A673 (cell line): Measurements from ENCODE around the gene CD74. TPM values are rescaled to one million over a fixed set of nuclear protein-coding genes. Genes with fewer than 3 reads are reported as not detected.

Source experiments
- BruUV-seq: library from RNA; stranded (reverse); fragments of 400-500 nt; replicated peaks from 2 replicates; lab custom pipeline; 2021; lab: Mats Ljungman, UMichigan
- CTCF ChIA-PET: fragments of 300-600 bp; sonication (Branson Sonifier 250); formaldehyde crosslinking; loops from one replicate; lab custom pipeline; 2022; ENCODE audit warnings: antibody characterized with exemption; lab: Charles Lee
- POLR2A ChIA-PET: fragments of 300-600 bp; sonication (Branson Sonifier 250); formaldehyde crosslinking; loops from one replicate; lab custom pipeline; 2022; ENCODE audit warnings: antibody characterized with exemption; ENCODE audit not compliant: low non-redundant PET; lab: Charles Lee
- DNase-seq: peaks from one replicate; pipeline ENCODE4 v3.0.0-alpha.2; 2015; ENCODE audit warnings: low spot score
- H3K27ac ChIP-seq: fragments of 200-600 bp; sonication (generic); 2 replicates; pipeline ENCODE4 v1.5.1; 2016; ENCODE audit warnings: mixed run types, low read depth, mild to moderate bottlenecking, mixed read lengths, antibody characterized with exemption, low read length; ENCODE audit not compliant: poor library complexity, severe bottlenecking
- H3K27me3 ChIP-seq: fragments of 200-600 bp; sonication (generic); replicated peaks from 2 replicates; pipeline ENCODE4 v1.6.1; 2017; ENCODE audit warnings: mixed run types, low read depth, mild to moderate bottlenecking, mixed read lengths, antibody characterized with exemption, low read length; ENCODE audit not compliant: insufficient read depth, poor library complexity
- H3K36me3 ChIP-seq: fragments of 200-600 bp; sonication (generic); 2 replicates; pipeline ENCODE4 v1.6.1; 2016; ENCODE audit warnings: mixed run types, mild to moderate bottlenecking, mixed read lengths, antibody characterized with exemption, low read length; ENCODE audit not compliant: insufficient read depth, poor library complexity, severe bottlenecking
- H3K4me1 ChIP-seq: fragments of 200-600 bp; sonication (generic); 2 replicates; pipeline ENCODE4 v1.6.1; 2017; ENCODE audit warnings: mixed run types, mild to moderate bottlenecking, mixed read lengths, antibody characterized with exemption, low read length; ENCODE audit not compliant: insufficient read depth, poor library complexity, severe bottlenecking
- H3K4me3 ChIP-seq: fragments of 200-600 bp; sonication (generic); 2 replicates; pipeline ENCODE4 v1.5.1; 2016; ENCODE audit warnings: low read depth, mixed run types, mild to moderate bottlenecking, mixed read lengths, low read length; ENCODE audit not compliant: poor library complexity, severe bottlenecking
- H3K9me3 ChIP-seq: fragments of 200-600 bp; sonication (generic); 2 replicates; pipeline ENCODE4 v1.6.1; 2016; ENCODE audit warnings: mixed run types, low read depth, mild to moderate bottlenecking, mixed read lengths, antibody characterized with exemption, low read length; ENCODE audit not compliant: poor library complexity, severe bottlenecking
- EZH2 ChIP-seq: fragments of 200-600 bp; sonication (generic); IDR thresholded peaks from 2 replicates; pipeline ENCODE4 v1.6.1; 2017; ENCODE audit warnings: borderline replicate concordance, low read depth, mild to moderate bottlenecking, mixed read lengths, antibody characterized with exemption, low read length; ENCODE audit not compliant: poor library complexity, severe bottlenecking
- intact Hi-C: fragments of 100-400 bp; cut with micrococcal nuclease; formaldehyde crosslinking; loops from one replicate; pipeline ENCODE4 v1.10.0; 2022; ENCODE audit not compliant: unreplicated experiment
- total RNA-seq: library from RNA; stranded (reverse); gene quantifications from 2 replicates; pipeline ENCODE4 v1.2.3, GENCODE V29; 2021
- TF ChIP-seq, protein P1 (sequence below): fragments of 300-800, 200-600 bp; sonication (generic); conservative IDR thresholded peaks from 2 replicates; pipeline ENCODE4 v1.5.1; 2017; ENCODE audit warnings: low read depth, mild to moderate bottlenecking, antibody characterized with exemption, low read length, moderate library complexity, mixed read lengths

The CD74 gene
- total RNA-seq, 1 experiment from 2014 or later, result not detected

DNA sequence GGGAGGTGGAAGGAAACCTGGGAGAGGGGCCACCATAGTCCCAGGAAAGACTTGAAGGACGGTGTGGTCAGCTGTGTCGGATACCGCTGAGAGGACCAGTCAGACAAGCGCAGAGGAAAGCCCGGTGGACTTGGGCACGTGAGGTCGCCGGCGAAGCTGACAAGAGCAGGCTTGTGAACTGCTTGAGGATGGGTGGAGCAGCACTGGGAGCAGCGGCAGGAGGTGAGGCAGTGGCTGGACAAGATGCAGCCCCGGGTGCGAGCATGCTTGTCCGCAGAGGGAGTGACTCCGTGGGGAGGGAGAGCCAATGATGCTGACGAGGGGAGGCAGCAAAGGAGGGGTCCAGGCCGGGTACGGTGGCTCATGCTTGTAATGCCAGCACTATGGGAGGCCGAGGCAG, 18.3 kb upstream of the CD74 start:
- H3K9me3 ChIP-seq, result no peaks in the 10 kb centered on the region
- no peaks in the 10 kb centered on the region for H3K27me3 ChIP-seq
- intact Hi-C loops, result loop anchor here (10.0 kb wide), 1 partner anchor 266 kb away; the partner anchor contains the start of gene CDX1
- no peak overlapping the region for H3K27ac ChIP-seq
- H3K36me3 ChIP-seq, result no peaks in the 10 kb centered on the region
- no peak overlapping the region for H3K4me3 ChIP-seq
- ChIA-PET CTCF (no interaction called here), POLR2A (interaction anchor here (0.6 kb wide), 1 partner anchor 180 kb away, joined by 6 read pairs; no protein-coding TSS in a partner anchor)
- no peak for DNase-seq
- TF ChIP-seq, protein P1, sequence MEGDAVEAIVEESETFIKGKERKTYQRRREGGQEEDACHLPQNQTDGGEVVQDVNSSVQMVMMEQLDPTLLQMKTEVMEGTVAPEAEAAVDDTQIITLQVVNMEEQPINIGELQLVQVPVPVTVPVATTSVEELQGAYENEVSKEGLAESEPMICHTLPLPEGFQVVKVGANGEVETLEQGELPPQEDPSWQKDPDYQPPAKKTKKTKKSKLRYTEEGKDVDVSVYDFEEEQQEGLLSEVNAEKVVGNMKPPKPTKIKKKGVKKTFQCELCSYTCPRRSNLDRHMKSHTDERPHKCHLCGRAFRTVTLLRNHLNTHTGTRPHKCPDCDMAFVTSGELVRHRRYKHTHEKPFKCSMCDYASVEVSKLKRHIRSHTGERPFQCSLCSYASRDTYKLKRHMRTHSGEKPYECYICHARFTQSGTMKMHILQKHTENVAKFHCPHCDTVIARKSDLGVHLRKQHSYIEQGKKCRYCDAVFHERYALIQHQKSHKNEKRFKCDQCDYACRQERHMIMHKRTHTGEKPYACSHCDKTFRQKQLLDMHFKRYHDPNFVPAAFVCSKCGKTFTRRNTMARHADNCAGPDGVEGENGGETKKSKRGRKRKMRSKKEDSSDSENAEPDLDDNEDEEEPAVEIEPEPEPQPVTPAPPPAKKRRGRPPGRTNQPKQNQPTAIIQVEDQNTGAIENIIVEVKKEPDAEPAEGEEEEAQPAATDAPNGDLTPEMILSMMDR, result no peak
- TF ChIP-seq EZH2, result no peak
- H3K4me1 ChIP-seq, result no peaks in the 10 kb centered on the region
- no TSS peak for BruUV-seq

DNA sequence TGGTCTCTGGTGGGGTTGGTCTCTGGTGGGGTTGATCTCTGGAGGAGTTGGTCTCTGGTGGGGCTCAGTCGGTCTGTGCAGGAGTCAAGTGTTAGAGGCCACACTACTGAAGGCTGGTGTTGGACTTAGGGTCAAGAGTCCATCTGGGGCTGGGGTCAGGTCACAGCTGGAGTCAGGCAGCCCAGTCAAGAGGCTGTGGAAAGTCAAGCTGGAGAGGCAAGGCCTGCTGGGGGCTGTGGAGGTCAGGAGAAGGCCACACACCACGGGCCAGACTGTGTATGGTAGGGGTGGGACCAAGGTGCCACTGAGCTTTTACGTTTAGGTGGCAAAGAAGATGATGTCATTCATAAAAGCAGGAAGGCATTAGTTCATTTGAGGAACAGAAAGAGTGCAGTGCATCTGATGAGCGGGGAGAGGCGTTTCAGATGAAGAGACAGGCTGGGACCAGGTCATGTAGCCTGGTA, 16.7 kb upstream of the CD74 start:
- intact Hi-C loops, result no loop called here
- no peaks in the 10 kb centered on the region for H3K4me1 ChIP-seq
- DNase-seq, result no peak
- H3K36me3 ChIP-seq, result no peaks in the 10 kb centered on the region
- no peak overlapping the region for H3K4me3 ChIP-seq
- CTCF ChIA-PET, result no interaction called here
- no peaks in the 10 kb centered on the region for H3K27me3 ChIP-seq
- H3K27ac ChIP-seq, result no peak overlapping the region
- no peak for TF ChIP-seq EZH2
- TF ChIP-seq, protein P1, result no peak
- no peaks in the 10 kb centered on the region for H3K9me3 ChIP-seq
- POLR2A ChIA-PET, result no interaction called here
- BruUV-seq, result no TSS peak

DNA sequence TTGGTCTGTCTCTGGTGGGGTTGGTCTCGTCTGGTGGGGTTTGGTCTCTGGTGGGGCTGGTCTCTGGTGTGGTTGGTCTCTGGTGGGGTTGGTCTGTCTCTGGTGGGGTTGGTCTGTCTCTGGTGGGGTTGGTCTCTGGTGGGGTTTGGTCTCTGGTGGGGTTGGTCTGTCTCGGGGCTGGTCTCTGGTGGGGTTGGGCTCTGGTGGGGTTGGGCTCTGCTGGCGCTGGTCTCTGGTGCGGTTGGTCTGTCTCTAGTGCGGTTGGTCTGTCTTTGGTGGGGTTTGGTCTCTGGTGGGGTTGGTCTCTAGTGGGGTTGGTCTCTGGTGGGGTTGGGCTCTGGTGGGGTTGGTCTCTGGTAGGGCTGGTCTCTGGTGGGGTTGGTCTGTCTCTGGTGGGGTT, 16.3 kb upstream of the CD74 start:
- BruUV-seq, result no TSS peak
- Histone ChIP-seq H3K4me3 (no peak overlapping the region), H3K9me3 (no peaks in the 10 kb centered on the region), H3K27ac (no peak overlapping the region), H3K27me3 (no peaks in the 10 kb centered on the region), H3K36me3 (no peaks in the 10 kb centered on the region), H3K4me1 (no peaks in the 10 kb centered on the region)
- POLR2A ChIA-PET, result no interaction called here
- intact Hi-C loops, result no loop called here
- no peak for DNase-seq
- TF ChIP-seq EZH2, result no peak
- TF ChIP-seq, protein P1, result no peak
- CTCF ChIA-PET, result interaction anchor here (0.5 to 0.6 kb wide), 2 partner anchors 210 to 372 kb away, joined by 3 to 13 read pairs; no protein-coding TSS in a partner anchor
